Neural cell (in vitro differentiated cells): ENCODE measurements around the gene SLC25A21. TPM values are rescaled to one million over a fixed set of nuclear protein-coding genes. Genes with fewer than 3 reads are reported as not detected.
"Not testable (repeated sequence)": the region's sequence is repeated elsewhere in the genome, so short reads cannot be mapped to it uniquely, and the experiment has no call there.

ENCODE experiments used
- H2AFZ ChIP-seq: fragments of 200-600, 300-800 bp; sonication (generic), shearing (Covaris generic); 2 replicates; pipeline ENCODE4 v1.6.0; 2014; ENCODE audit warnings: low read depth, mild to moderate bottlenecking, antibody characterized with exemption, low read length, moderate library complexity
- H3F3A ChIP-seq: fragments of 200-600 bp; shearing (Covaris generic); 2 replicates; pipeline ENCODE4 v1.6.1; 2016; ENCODE audit warnings: mild to moderate bottlenecking, moderate library complexity, mixed read lengths, antibody characterized with exemption, low read length; ENCODE audit not compliant: insufficient read depth, poor library complexity, severe bottlenecking
- H3K27ac ChIP-seq: fragments of 200-600, 300-800 bp; sonication (generic), shearing (Covaris generic); 2 replicates; pipeline ENCODE4 v1.5.1; 2014; ENCODE audit warnings: mild to moderate bottlenecking, low read length, moderate library complexity
- H3K27me3 ChIP-seq: fragments of 300-800, 200-600 bp; sonication (generic), shearing (Covaris generic); 2 replicates; pipeline ENCODE4 v1.6.0; 2014; ENCODE audit warnings: mild to moderate bottlenecking, low read depth, low read length, moderate library complexity; ENCODE audit not compliant: insufficient read depth
- H3K36me3 ChIP-seq: fragments of 300-800, 200-600 bp; sonication (generic), shearing (Covaris generic); 2 replicates; pipeline ENCODE4 v1.5.1; 2014; ENCODE audit warnings: mild to moderate bottlenecking, antibody characterized with exemption, low read length, moderate library complexity; ENCODE audit not compliant: insufficient read depth
- H3K4me2 ChIP-seq: fragments of 300-800, 200-600 bp; sonication (generic), shearing (Covaris generic); 2 replicates; pipeline ENCODE4 v1.6.0; 2014; ENCODE audit warnings: mild to moderate bottlenecking, low read length
- H3K4me3 ChIP-seq: fragments of 300-800, 200-600 bp; sonication (generic), shearing (Covaris generic); 2 replicates; pipeline ENCODE4 v1.5.1; 2014; ENCODE audit warnings: mild to moderate bottlenecking, low read length, moderate library complexity
- H3K79me2 ChIP-seq: fragments of 200-600 bp; shearing (Covaris generic); replicated peaks from 2 replicates; pipeline ENCODE4 v1.6.0; 2014; ENCODE audit warnings: mild to moderate bottlenecking, low read length, moderate library complexity; ENCODE audit not compliant: insufficient read depth
- H3K9ac ChIP-seq: fragments of 300-800, 200-600 bp; sonication (generic), shearing (Covaris generic); 2 replicates; pipeline ENCODE4 v1.6.1; 2016; ENCODE audit warnings: mild to moderate bottlenecking, low read length, mixed read lengths
- H3K9me2 ChIP-seq: fragments of 200-600 bp; shearing (Covaris generic); 2 replicates; pipeline ENCODE4 v1.6.1; 2016; ENCODE audit warnings: mild to moderate bottlenecking, low read length, mixed read lengths; ENCODE audit not compliant: insufficient read depth
- H3K9me3 ChIP-seq: fragments of 200-600, 300-800 bp; sonication (generic), shearing (Covaris generic); 2 replicates; pipeline ENCODE4 v1.6.1; 2016; ENCODE audit warnings: mild to moderate bottlenecking, mixed run types, low read length, moderate library complexity, mixed read lengths
- H4K20me1 ChIP-seq: fragments of 200-600 bp; shearing (Covaris generic); 2 replicates; pipeline ENCODE4 v1.6.1; 2016; ENCODE audit warnings: mild to moderate bottlenecking, mixed run types; ENCODE audit not compliant: insufficient read depth
- CTCF ChIP-seq: fragments of 450-650 bp; IDR thresholded peaks from 2 replicates; pipeline ENCODE4 v1.5.1; 2014; ENCODE audit warnings: antibody characterized with exemption, mild to moderate bottlenecking, moderate library complexity; ENCODE audit not compliant: poor library complexity, severe bottlenecking
- EP300 ChIP-seq: fragments of 450-650 bp; conservative IDR thresholded peaks from 2 replicates; pipeline ENCODE4 v1.6.1; 2014; ENCODE audit warnings: antibody characterized with exemption, mild to moderate bottlenecking, moderate library complexity; ENCODE audit not compliant: poor library complexity, severe bottlenecking
- EZH2 ChIP-seq: fragments of 200-600, 300-800 bp; shearing (Covaris generic), sonication (generic); IDR thresholded peaks from 2 replicates; pipeline ENCODE4 v1.6.1; 2014; ENCODE audit warnings: antibody characterized with exemption, low read length, borderline replicate concordance, mild to moderate bottlenecking; ENCODE audit not compliant: insufficient read depth, poor library complexity, severe bottlenecking
- MXI1 ChIP-seq: fragments of 450-650 bp; conservative IDR thresholded peaks from 2 replicates; pipeline ENCODE4 v1.6.1; 2014; ENCODE audit warnings: antibody characterized with exemption, mild to moderate bottlenecking; ENCODE audit not compliant: poor library complexity, severe bottlenecking
- POLR2AphosphoS5 ChIP-seq: IDR thresholded peaks from 2 replicates; pipeline ENCODE4 v1.6.1; 2012
- RAD21 ChIP-seq: fragments of 450-650 bp; conservative IDR thresholded peaks from 2 replicates; pipeline ENCODE4 v1.6.1; 2014; ENCODE audit warnings: antibody characterized with exemption, mild to moderate bottlenecking, moderate library complexity
- SMC3 ChIP-seq: fragments of 450-650 bp; conservative IDR thresholded peaks from 2 replicates; pipeline ENCODE4 v1.6.1; 2014; ENCODE audit warnings: antibody characterized with exemption, mild to moderate bottlenecking, moderate library complexity; ENCODE audit not compliant: poor library complexity
- TAF1 ChIP-seq: IDR thresholded peaks from 2 replicates; pipeline ENCODE4 v1.6.1; 2012; ENCODE audit warnings: low read depth
- polyA plus RNA-seq: library from polyadenylated mRNA; depleted of rRNA; stranded (reverse); fragments of >200 nt; gene quantifications from 2 replicates; pipeline ENCODE4 v1.2.3, GENCODE V29; 2014
- TF ChIP-seq, protein P1 (sequence below): IDR thresholded peaks from 2 replicates; pipeline ENCODE4 v1.6.1; 2012; ENCODE audit warnings: borderline replicate concordance

Gene SLC25A21
- polyA plus RNA-seq, 1 donor from 2014 or later, result 0.35 TPM

- Histone ChIP-seq H3K4me2 (no peak overlapping the region), H3K79me2 (no peaks in the 10 kb centered on the region), H3K9me3 (no peaks in the 10 kb centered on the region), H3K9ac (no peak overlapping the region), H2AFZ (no peak overlapping the region), H3K27ac (no peak overlapping the region), H4K20me1 (no peaks in the 10 kb centered on the region), H3K36me3 (no peaks in the 10 kb centered on the region), H3K9me2 (no peaks in the 10 kb centered on the region), H3K4me3 (no peak overlapping the region), H3K27me3 (no peaks in the 10 kb centered on the region), H3F3A (no peaks in the 10 kb centered on the region)
- TF ChIP-seq SMC3, result no peak
- TF ChIP-seq MXI1, result no peak
- TF ChIP-seq CTCF, result no peak
- TF ChIP-seq POLR2AphosphoS5, result no peak
- TF ChIP-seq TAF1, result no peak
- TF ChIP-seq RAD21, result no peak
- TF ChIP-seq EP300, result no peak
- TF ChIP-seq, protein P1, sequence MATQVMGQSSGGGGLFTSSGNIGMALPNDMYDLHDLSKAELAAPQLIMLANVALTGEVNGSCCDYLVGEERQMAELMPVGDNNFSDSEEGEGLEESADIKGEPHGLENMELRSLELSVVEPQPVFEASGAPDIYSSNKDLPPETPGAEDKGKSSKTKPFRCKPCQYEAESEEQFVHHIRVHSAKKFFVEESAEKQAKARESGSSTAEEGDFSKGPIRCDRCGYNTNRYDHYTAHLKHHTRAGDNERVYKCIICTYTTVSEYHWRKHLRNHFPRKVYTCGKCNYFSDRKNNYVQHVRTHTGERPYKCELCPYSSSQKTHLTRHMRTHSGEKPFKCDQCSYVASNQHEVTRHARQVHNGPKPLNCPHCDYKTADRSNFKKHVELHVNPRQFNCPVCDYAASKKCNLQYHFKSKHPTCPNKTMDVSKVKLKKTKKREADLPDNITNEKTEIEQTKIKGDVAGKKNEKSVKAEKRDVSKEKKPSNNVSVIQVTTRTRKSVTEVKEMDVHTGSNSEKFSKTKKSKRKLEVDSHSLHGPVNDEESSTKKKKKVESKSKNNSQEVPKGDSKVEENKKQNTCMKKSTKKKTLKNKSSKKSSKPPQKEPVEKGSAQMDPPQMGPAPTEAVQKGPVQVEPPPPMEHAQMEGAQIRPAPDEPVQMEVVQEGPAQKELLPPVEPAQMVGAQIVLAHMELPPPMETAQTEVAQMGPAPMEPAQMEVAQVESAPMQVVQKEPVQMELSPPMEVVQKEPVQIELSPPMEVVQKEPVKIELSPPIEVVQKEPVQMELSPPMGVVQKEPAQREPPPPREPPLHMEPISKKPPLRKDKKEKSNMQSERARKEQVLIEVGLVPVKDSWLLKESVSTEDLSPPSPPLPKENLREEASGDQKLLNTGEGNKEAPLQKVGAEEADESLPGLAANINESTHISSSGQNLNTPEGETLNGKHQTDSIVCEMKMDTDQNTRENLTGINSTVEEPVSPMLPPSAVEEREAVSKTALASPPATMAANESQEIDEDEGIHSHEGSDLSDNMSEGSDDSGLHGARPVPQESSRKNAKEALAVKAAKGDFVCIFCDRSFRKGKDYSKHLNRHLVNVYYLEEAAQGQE, result no peak
- TF ChIP-seq EZH2, result no peak
Measured at GRCh38 chr14:37078131-37078530, 94.3 kb downstream of the SLC25A21 start.

DNA sequence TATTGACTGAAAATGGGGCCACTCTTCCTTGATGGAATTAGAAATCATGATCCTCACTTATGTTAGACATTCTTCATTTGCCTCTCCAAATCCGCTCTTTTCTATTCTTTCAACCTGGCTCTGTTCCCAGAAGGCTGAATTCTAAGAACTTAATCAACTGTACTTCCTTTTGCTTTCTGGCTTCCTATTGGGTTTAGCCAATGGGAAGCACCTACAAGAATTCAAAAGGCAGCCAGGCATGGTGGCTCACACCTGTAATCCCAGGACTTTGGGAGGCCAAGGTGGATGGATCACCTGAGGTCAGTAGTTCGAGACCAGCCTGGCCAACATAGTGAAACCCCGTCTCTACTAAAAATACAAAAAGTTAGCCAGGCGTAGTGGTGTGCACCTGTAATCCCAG, 98.1 kb downstream of the SLC25A21 start:
- not testable (repeated sequence) for H2AFZ ChIP-seq, H3K9me3 ChIP-seq, H4K20me1 ChIP-seq, H3K27ac ChIP-seq, H3K4me2 ChIP-seq, H3K9ac ChIP-seq, H3K36me3 ChIP-seq, H3K9me2 ChIP-seq, H3K79me2 ChIP-seq, H3F3A ChIP-seq, H3K4me3 ChIP-seq, H3K27me3 ChIP-seq

- no peak overlapping the region for H3K27ac ChIP-seq
- no peak overlapping the region for H3K4me3 ChIP-seq
- no peaks in the 10 kb centered on the region for H3F3A ChIP-seq
- no peaks in the 10 kb centered on the region for H3K36me3 ChIP-seq
- no peaks in the 10 kb centered on the region for H4K20me1 ChIP-seq
- TF ChIP-seq CTCF (no peak), SMC3 (no peak), EP300 (no peak), TAF1 (no peak), EZH2 (no peak), RAD21 (no peak), POLR2AphosphoS5 (no peak), MXI1 (no peak)
- TF ChIP-seq, protein P1, result no peak
- no peaks in the 10 kb centered on the region for H3K9me3 ChIP-seq
- no peaks in the 10 kb centered on the region for H3K79me2 ChIP-seq
- H2AFZ ChIP-seq, result no peak overlapping the region
- H3K9ac ChIP-seq, result no peak overlapping the region
- H3K9me2 ChIP-seq, result no peaks in the 10 kb centered on the region
- no peak overlapping the region for H3K4me2 ChIP-seq
- no peaks in the 10 kb centered on the region for H3K27me3 ChIP-seq
Measured at GRCh38 chr14:37063467-37064240, 108.8 kb downstream of the SLC25A21 start.
